ENCODE measurements around the gene SLC15A1. TPM values are rescaled to one million over a fixed set of nuclear protein-coding genes. Genes with fewer than 3 reads are reported as not detected.

SLC15A1 gene
- total and polyA plus RNA-seq, 4 donors, result 5.8 to 19.7 (median 11.6) TPM

DNA sequence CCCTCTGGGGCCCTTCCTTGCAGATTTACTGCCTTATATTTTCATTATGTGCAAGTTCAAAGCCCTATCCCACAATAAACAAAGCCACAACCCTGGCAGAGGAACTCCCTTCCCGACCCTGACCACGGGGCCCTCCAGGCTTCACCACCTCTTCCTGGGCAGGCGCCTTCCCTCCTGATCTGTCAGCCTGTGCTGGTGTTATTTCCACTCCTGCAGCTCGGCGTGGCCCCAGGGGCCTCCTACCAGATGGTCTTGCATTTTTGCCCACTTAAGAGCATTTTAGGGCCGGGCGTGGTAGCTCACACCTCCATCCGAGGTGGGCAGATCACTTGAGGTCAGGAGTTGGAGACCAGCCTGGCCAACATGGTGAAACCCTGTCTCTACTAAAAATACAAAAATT, 22.8 kb downstream of the SLC15A1 start:
- Histone ChIP-seq H3K9me3 (ENCODE audit: control insufficient read depth in 4 of 4, low read length in 3 of 4) (no peaks in the 10 kb centered on the region), H3K36me3 (ENCODE audit: control insufficient read depth in 4 of 4, insufficient read depth in 3 of 4, low read depth in 1 of 4, low read length in 3 of 4) (peaks cover 0 to 10% (median 0%) of the 10 kb centered on the region in 4 donors), H3K4me3 (ENCODE audit: low read depth in 1 of 3, low read length in 3 of 3) (no peak overlapping the region), H3K4me1 (ENCODE audit: control insufficient read depth in 4 of 4, insufficient read depth in 4 of 4, low read length in 3 of 4) (no peaks in the 10 kb centered on the region), H3K27me3 (ENCODE audit: control insufficient read depth in 4 of 4, insufficient read depth in 4 of 4, low read length in 3 of 4) (no peaks in the 10 kb centered on the region), H3K9ac (ENCODE audit: low read depth in 1 of 2, low read length in 2 of 2) (no peak overlapping the region), H3K27ac (ENCODE audit: low read depth in 1 of 2, low read length in 2 of 2) (no peak overlapping the region)
- 82% methylated on average over 8 of the region's 8 CpGs for WGBS
- no peak for TF ChIP-seq FOXA2 (IDR thresholded peaks at IDR 0.05)
- TF ChIP-seq HNF4G (IDR thresholded peaks at IDR 0.05), result no peak
- TF ChIP-seq FOXA1 (IDR thresholded peaks at IDR 0.05), result no peak
- no peak for TF ChIP-seq HNF4A (conservative IDR thresholded peaks at IDR 0.05)
- no peak for TF ChIP-seq GABPA (IDR thresholded peaks at IDR 0.05 in 1 of 2, conservative IDR thresholded peaks at IDR 0.05 in 1 of 2)
- no peak for TF ChIP-seq RAD21 (IDR thresholded peaks at IDR 0.05)
- no peak for TF ChIP-seq SP1 (IDR thresholded peaks at IDR 0.05)
- TF ChIP-seq, protein P1, sequence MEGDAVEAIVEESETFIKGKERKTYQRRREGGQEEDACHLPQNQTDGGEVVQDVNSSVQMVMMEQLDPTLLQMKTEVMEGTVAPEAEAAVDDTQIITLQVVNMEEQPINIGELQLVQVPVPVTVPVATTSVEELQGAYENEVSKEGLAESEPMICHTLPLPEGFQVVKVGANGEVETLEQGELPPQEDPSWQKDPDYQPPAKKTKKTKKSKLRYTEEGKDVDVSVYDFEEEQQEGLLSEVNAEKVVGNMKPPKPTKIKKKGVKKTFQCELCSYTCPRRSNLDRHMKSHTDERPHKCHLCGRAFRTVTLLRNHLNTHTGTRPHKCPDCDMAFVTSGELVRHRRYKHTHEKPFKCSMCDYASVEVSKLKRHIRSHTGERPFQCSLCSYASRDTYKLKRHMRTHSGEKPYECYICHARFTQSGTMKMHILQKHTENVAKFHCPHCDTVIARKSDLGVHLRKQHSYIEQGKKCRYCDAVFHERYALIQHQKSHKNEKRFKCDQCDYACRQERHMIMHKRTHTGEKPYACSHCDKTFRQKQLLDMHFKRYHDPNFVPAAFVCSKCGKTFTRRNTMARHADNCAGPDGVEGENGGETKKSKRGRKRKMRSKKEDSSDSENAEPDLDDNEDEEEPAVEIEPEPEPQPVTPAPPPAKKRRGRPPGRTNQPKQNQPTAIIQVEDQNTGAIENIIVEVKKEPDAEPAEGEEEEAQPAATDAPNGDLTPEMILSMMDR (IDR thresholded peaks at IDR 0.05; ENCODE audit: low read depth, low read length, missing input control), result no peak
- no peak for TF ChIP-seq TAF1 (conservative IDR thresholded peaks at IDR 0.05)
- TF ChIP-seq, protein P2, sequence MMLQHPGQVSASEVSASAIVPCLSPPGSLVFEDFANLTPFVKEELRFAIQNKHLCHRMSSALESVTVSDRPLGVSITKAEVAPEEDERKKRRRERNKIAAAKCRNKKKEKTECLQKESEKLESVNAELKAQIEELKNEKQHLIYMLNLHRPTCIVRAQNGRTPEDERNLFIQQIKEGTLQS (IDR thresholded peaks at IDR 0.05), result no peak
- no peak for TF ChIP-seq REST (IDR thresholded peaks at IDR 0.05)
- no peak for TF ChIP-seq YY1 (IDR thresholded peaks at IDR 0.05)
- TF ChIP-seq EGR1 (IDR thresholded peaks at IDR 0.05; ENCODE audit: low read depth in 2 of 2), result no peak
- no peak for TF ChIP-seq NR2F2 (IDR thresholded peaks at IDR 0.05)
- TF ChIP-seq RXRA (IDR thresholded peaks at IDR 0.05), result no peak
- TF ChIP-seq, protein P3, sequence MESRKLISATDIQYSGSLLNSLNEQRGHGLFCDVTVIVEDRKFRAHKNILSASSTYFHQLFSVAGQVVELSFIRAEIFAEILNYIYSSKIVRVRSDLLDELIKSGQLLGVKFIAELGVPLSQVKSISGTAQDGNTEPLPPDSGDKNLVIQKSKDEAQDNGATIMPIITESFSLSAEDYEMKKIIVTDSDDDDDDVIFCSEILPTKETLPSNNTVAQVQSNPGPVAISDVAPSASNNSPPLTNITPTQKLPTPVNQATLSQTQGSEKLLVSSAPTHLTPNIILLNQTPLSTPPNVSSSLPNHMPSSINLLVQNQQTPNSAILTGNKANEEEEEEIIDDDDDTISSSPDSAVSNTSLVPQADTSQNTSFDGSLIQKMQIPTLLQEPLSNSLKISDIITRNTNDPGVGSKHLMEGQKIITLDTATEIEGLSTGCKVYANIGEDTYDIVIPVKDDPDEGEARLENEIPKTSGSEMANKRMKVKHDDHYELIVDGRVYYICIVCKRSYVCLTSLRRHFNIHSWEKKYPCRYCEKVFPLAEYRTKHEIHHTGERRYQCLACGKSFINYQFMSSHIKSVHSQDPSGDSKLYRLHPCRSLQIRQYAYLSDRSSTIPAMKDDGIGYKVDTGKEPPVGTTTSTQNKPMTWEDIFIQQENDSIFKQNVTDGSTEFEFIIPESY (IDR thresholded peaks at IDR 0.05), result no peak
- TF ChIP-seq MAX (IDR thresholded peaks at IDR 0.05), result no peak
- DNase-seq (ENCODE audit: low spot score), result no peak

Measured in liver (tissue), 9 donors.